ENCODE results near the gene TAAR9.

The TAAR9 gene, protein sequence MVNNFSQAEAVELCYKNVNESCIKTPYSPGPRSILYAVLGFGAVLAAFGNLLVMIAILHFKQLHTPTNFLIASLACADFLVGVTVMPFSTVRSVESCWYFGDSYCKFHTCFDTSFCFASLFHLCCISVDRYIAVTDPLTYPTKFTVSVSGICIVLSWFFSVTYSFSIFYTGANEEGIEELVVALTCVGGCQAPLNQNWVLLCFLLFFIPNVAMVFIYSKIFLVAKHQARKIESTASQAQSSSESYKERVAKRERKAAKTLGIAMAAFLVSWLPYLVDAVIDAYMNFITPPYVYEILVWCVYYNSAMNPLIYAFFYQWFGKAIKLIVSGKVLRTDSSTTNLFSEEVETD

DNA sequence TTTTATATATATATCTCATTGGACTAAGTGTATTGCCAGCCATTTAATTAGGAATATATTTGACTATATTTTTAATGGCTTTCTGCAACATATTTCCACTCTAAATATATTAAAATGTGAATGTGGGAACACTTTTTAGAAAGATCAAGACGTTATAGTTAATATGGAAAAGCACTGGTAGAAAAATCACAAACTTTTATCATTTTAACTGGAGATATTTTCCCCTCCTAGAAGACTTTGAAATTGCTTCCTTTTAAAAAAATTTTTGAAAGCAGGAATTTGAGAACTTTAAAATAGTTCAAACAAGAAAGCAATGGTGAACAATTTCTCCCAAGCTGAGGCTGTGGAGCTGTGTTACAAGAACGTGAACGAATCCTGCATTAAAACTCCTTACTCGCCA, at the start of gene TAAR9:
TSS of gene TAAR9 (plus strand) at position 301 of the 400 bp plus-strand sequence. CDS start at position 314, 13 bp downstream.
- DNase-seq (ENCODE audit: low read depth in 1 of 2, low spot score in 1 of 2), result no peak

DNA sequence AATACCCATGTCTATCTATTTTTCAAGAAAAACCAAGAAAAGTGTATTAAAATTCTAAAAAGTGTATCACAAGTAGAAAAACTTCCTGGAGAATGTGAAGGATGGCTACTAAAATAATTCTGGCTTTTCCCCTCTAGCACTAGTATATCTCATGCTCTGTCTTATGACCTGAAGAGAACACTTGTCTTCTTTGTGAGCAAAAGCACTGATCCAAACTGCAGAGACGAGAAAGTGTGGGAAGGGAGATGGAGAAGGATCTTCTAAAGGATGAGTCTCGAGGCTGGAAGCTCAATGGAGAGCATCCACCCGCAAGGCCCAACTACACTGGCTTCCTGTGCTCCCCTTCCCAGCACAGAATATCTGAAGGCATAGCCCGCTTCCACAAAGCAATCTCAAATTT, 48.7 kb upstream of the TAAR9 start:
- no peak for DNase-seq (ENCODE audit: low read depth in 1 of 2, low spot score in 1 of 2)

DNA sequence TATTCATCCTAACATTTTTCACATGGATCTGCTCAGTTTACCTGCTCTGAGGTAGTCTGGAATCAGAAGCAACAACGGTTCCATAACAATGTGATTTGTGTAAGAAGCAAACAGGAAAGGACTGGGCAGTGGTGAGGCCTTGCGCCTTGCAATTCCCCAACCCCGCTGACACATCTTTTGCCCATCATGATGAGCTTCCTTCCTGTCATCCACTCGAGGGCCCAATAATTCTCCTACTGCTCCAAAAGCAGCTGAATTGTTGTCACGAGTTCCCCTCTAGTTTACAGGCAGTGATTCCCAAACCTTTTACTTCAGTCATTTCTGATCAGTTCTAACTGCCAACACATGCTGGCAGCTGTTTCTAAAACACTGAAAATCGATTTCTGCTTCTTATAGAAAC, 48.1 kb upstream of the TAAR9 start:
- DNase-seq (ENCODE audit: low read depth in 1 of 2, low spot score in 1 of 2), result no peak

DNA sequence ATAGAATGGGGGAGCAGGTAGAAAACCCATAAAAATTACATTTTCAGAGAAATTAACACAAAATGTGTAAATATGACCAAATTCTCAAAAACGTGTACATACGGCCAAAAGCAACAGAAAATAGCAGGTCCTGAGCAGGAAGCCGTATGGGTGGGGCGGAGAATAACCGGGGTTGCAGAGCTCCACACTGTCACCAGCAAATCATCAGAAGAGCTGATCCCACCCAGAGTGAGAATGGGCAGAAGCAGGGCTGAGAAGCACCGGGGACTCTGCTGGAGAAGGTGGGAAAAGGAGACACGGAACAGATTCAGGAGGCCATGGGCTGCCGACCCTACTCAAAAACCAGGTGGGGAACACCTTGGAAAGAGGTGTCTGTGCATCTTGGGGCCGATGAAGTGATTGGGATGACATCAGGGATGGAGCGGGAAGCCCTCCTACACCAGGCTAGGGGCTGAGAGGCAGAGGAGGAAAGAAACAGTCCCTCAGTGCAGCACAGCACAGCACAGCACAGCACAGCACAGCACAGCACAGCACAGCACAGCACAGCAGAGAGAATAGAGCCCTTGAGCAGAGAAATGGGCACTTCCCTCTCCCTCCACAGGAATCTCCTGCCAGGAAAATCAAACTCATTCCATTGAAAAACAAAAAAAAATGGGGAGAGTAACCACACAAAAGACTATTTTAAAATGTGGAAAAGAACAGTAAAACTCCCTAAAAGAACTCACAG, 47.4 kb upstream of the TAAR9 start:
- DNase-seq (ENCODE audit: low read depth in 1 of 2, low spot score in 1 of 2), result no peak

DNA sequence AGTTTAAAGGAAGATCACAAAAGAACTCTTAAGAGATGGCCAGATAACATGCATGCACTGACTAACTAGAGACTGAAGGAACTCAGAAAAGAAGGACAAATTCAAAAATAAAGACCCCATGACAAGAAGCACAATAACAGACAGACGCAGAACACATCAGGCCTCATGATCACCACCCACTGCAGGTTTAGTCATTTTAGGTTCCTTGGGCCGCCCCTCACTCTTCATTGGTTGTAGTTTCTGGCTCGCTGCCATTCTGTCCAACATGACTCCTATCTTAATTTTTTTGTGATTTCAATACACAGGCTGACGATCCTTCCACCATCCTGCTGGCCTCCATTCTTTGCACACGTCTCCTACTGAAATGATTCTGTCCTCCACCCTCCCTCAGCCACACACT, 46.8 kb upstream of the TAAR9 start:
- no peak for DNase-seq (ENCODE audit: low read depth in 1 of 2, low spot score in 1 of 2)

DNA sequence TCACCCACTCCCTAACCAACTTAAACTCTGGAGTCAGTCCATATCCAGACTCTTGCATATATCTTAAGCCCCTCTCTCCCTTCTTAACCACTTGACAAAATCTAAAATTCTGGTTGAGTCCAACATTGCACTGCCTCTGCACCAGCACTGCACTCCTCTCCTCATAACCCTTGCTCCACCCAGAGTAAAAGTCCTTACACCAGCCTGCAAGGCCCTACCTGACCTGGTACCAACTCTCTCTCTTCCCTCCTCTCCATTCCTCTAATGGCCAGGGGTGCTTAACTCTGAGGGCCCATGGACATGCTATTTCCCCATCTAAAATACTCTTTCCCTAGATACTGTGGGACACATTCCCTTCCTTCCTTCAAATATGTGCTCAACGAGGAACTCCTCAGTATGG, 46.2 kb upstream of the TAAR9 start:
- no peak for DNase-seq (ENCODE audit: low read depth in 1 of 2, low spot score in 1 of 2)

DNA sequence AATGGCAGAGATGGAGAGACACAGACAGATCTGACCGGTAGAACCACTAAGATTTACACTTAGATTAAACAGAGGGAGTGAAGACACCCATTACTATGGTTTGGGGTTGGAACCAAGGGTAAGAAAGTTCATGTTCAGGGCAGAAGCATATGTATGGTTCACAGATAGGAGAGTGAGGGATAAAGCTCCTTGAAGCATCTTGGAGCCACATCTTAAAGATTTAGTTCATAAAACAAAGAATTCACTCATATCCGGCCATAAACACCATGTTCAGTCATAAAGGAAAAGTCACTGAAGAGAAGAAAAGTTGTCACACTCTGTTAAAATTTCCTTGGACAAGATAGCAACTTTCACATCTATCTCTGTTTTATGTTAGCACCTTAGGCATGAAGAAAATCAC, 43.1 kb upstream of the TAAR9 start:
- no peak for DNase-seq (ENCODE audit: low read depth in 1 of 2, low spot score in 1 of 2)

DNA sequence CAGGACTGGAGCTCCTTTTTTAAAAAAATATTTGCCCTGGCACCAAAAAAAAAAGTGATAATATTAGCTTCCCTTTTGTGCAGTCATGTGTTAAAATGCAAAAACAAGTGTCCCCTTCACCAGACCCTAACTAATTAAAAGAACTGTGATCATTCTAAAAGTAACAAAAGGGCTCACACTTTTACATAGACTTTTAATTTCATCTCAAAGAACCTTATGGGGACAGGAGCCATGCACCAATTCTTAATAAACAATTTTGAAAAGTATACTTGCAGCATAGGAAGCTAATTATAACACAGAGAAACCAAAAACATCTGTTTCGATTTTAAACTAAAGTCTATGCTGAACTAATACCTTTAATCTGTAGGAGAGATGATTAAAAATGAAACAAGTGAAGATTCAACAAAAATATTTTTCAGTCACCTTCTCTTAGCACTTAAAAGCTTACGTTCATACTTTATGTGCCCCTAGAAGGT, 42.4 kb upstream of the TAAR9 start:
- no peak for DNase-seq (ENCODE audit: low read depth in 1 of 2, low spot score in 1 of 2)

DNA sequence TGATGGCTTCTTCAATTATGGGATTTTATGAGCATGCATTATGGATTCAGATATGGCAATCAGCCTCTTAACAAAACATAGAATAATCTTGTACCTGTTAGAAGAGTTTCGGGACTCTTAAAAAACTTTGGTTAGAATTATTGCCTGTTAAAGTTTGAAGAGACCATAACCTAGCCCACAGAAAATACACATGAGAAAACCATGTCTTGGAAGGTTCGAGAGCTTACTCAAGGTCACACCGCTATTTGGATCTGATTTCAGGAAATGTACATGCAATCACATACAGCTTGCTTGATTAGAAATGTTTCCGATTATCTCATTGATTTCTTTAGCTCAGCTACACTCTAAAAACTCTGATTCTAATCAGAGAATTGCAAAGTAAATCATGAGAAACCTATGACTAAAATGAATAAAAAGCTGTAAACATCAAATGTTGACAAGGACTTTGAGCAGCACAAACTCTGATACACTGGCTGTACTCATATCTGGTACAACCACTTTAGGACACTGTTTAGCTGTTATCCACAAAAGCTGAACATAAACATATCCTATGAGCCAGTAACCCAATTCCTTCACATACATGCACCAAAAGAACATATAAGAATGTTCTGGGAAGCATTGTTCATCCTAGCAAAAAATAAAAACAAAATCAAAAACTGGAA, 41.4 kb upstream of the TAAR9 start:
- no peak for DNase-seq (ENCODE audit: low read depth in 1 of 2, low spot score in 1 of 2)

DNA sequence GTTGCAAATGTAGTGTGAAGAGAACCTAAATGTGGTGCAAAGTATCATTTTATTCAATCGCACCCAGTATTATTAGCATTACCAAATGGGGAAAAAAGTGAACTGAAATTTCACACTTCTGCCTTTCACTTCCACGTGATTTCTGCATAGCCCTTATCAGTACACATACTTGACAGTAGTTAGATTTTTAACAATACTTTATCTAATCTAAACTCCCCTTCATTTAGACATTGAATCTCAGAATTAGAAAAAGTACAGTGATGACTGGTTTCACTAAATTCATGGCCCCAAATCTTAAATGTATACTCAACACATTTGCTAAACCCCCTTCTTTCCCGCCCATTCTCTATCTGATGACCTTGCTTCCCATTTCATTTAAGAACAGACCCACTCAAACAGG, 39.4 kb upstream of the TAAR9 start:
- no peak for DNase-seq (ENCODE audit: low read depth in 1 of 2, low spot score in 1 of 2)

DNA sequence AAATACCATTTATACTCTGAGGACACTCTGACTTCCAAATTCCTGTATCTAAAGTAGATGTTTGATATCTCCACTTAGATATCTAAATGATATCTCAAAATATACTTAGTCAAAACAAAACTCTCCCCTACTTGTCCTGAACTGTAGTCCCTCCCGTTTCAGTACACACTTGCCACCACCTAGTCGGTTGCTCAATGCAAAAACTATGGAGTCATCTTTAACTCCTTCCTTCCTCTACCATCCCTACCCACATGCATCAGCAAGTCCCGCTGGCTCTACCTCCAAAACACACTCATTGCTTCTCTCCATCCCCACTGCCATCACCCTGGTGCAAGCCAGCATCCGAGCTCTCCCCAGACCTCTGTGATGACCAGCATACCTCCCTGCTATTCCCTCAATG, 38.3 kb upstream of the TAAR9 start:
- DNase-seq (ENCODE audit: low read depth in 1 of 2, low spot score in 1 of 2), result no peak

DNA sequence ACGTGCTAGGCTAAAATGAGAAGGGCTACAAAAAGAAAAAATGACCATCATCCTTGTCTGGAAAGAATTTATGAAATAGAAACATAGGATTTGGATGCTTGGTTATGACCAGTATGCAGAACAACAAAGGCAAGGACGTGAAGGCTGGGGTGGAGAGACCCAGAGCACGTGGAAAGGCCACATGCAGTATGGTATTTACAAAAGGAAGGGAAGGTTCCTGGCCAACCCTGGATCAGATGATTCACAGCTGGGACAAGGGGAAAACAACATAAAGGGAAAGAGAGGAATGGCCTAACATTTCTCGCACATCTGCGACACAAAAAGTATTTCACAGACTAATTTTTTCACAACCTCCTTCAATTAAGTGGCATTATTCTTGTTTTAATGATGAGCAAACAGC, 33.3 kb upstream of the TAAR9 start:
- DNase-seq (ENCODE audit: low read depth in 1 of 2, low spot score in 1 of 2), result no peak

DNA sequence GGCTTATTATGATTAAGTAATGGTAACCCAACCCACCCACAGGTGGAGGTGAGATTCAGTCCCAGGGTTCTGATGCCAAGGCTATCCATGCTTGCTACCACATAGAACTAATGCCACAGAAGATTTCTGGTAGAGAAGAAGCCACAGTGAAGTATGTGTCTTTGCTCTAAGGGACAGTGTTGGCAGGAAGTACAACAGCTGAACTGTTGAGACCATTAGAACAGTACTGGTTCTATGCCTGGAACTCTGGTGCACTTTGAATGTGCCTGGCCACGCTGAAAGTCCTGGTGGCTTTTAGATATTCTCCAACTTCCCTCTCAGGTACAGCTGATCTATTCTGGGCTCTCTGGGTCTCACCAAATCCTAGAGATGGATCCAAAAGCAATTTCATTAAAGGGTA, 32.9 kb upstream of the TAAR9 start:
- no peak for DNase-seq (ENCODE audit: low read depth in 1 of 2, low spot score in 1 of 2)

DNA sequence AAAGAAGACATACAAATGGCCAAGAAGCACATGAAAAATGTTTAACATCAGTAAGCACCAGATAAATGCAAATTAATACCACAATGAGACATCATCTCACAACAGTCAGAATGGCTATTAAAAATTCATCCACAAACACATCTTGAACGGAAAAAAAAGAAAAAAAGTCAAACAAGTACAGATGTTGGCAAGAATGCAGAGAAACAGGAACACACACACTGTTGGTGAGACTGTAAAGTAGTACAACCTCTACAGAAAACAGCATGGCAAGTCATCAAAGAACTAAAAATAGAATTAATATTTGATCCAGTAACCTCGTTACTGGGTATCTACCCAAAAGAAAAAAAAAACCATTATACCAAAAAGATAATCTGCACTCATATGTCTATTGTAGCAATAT, 31.6 kb upstream of the TAAR9 start:
- no peak for DNase-seq (ENCODE audit: low read depth in 1 of 2, low spot score in 1 of 2)

DNA sequence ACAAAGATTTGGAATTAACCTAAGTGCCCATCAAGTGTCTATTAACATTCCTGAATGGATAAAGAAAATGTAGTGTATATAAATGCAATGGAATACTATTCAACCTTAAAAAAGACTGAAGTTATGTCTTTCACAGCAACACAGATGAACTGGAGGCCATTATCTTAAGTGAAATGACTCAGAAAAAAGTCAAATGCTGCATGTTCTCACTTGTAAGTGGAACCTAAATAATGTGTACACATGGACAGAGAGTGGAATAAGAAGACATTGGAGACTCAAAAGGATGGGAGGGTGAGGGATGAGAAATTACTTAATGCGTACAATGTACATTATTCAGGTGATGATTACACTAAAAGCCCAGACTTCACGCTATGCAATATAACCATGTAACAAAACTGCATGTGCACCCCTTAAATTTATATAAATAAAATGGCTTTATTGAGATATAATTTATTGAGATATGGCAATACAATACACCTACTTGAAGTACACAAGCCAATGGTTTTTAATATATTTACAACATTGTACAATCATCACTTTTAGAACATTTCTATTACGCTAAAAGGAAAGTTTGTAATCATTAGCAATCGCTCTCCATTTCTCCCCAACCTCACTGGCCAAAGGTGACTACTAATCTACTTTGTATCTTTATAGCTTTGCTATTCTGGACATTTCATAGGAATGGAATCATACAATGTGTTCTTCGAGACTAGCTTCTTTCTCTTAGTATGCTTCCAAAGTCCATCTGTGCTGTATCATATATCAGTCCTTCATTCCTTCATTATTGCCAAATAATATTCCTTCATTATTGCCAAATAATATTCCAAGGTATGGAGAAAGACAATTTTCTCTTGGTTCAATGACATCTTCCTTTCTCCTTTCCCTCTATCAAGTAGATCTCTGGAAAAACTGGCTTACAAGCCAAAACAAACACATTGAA, 30.9 kb upstream of the TAAR9 start:
- no peak for DNase-seq (ENCODE audit: low read depth in 1 of 2, low spot score in 1 of 2)

DNA sequence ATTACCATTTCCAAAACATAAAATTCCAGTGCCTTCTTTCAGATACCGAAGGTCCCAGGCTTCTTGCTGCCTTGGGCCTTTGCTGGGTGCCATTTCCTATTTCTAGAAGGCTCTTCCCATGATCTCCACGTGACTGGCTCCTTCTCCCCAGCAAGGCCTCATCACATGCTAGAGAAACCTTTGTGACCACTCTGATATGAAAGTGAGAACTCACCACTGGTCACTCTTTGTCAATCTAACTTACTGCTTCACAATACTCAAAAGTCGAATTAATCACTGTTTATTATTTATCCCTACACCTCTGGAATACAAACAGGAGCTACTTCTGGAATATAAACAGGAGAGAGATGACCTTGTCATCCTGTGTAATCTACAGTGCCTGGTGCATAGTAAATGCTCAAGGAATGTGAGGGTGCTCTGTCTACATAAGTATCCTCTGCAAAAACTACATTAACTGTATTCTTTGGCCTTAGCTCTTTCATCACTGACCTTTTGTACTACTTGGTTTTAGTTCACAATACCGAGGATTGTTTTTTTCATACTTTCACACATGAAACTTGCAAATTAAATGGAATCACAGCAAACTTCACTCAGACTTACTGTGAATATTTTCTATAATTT, 26.8 kb upstream of the TAAR9 start:
- no peak for DNase-seq (ENCODE audit: low read depth in 1 of 2, low spot score in 1 of 2)

DNA sequence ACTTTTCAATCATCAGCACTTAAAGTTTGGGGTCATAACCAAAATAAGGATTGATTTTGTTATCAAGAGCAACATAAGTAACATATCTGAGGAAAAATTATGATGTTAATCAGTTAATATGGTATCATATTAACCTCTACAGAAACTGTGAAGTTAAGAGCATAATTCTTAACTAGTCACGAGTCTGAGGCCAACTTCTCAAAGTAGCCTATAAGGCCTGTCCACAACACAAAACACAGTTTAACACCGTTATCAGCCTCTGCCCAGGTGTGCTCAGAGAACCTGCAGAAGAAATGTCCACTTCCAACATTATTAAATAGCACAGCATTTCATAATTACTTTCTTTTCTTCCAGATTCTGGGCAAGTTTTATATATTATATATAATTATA, 26.3 kb upstream of the TAAR9 start:
- DNase-seq (ENCODE audit: low read depth in 1 of 2, low spot score in 1 of 2), result no peak

DNA sequence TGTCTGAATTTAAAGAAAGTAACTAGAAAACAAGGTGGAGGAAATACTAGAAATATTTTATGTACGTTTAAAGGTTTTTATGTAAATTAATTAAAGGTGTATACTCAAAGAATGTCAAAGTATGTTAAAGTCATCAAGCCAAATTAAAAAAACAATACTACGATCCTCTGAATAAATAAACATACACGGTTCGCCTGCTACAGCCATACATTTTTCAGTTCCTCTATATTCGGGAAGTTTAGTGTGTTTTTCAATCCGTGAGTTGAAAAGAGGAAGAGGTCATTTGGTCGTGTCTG, 25.8 kb upstream of the TAAR9 start:
- no peak for DNase-seq (ENCODE audit: low read depth in 1 of 2, low spot score in 1 of 2)

DNA sequence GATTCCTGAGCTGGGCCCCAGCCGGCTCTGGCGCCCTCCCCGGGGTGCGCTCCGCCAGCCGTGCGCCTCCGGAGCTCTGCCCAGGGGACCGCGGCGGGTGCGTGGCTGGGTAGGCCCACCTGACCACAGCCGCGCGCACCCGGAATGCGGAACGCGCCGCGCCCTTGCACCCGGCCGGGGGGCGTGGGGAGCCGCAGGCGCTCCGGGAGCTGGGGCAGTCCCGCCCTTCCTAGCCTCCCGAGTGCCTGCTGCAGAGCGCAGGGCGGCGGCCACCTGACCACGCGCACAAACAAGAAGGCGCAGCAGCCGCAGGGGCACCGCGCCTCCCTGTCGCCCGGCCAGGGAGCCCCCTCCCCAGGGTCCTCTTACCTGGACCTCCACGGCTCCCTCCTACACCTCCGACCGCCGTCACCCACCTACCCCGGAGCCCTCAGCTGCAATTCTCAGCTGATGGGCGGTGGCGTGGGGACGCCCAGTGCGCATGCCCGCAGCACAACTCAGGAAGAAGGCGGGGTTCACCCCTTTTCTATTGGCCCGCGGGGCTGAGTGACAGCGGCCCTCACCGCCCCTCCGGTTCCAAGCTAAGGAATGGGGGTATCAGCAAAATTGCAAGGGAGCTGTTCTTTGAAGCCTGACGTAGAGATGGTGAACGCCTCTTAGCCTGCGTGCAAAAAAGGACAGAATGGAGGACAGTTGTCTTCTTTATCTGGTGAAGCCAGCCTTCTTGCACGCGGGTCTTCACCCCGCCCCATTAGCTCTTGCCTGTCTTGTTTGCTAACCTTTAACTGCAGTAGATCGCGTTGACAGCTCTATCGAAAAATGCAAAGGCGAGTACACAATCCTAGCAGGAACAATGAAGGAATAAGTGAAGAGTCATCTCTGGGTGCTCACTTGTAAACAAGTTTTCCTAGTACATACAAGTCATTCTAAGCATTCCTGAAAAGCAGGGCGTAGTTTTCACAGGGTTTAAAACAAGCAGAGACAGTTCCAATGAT, 25.1 kb upstream of the TAAR9 start, which contains the start of gene STX7:
TSS of gene STX7 (minus strand) at position 479 of the 995 bp plus-strand sequence. CDS start 9,586 bp downstream, outside the sequence.
- DNase-seq (ENCODE audit: low read depth in 1 of 2, low spot score in 1 of 2), result peak; percentile 61 to 75
